MCF 10A (cell line): ENCODE results near the gene HSF4. TPM values are rescaled to one million over a fixed set of nuclear protein-coding genes. Genes with fewer than 3 reads are reported as not detected.

Source experiments
- BruUV-seq: library from RNA; stranded (reverse); fragments of 400-500 nt; replicated peaks from 2 replicates; lab custom pipeline; 2021; lab: Mats Ljungman, UMichigan
- CTCF ChIA-PET: fragments of 300-600 bp; sonication (Branson Sonifier 250); formaldehyde crosslinking; extraction: SDS; loops from one replicate; lab custom pipeline; 2021; ENCODE audit warnings: antibody characterized with exemption, inconsistent platforms; lab: Yijun Ruan, JAX
- POLR2A ChIA-PET: fragments of 300-600, 350-650 bp; sonication (Branson Sonifier 250); formaldehyde crosslinking; extraction: SDS; loops from one replicate; lab custom pipeline; 2020; ENCODE audit warnings: antibody characterized with exemption, inconsistent platforms; lab: Yijun Ruan, JAX
- DNase-seq: peaks from one replicate; pipeline ENCODE4 v3.0.0-alpha.2; 2018; ENCODE audit not compliant: unreplicated experiment
- H3K27ac Mint-ChIP-seq: one replicate; pipeline ENCODE4 v1.8.0; 2022; ENCODE audit warnings: mild to moderate bottlenecking, low read depth, mixed read lengths; ENCODE audit not compliant: unreplicated experiment
- H3K27me3 Mint-ChIP-seq: one replicate; pipeline ENCODE4 v1.8.0; 2022; ENCODE audit warnings: mixed read lengths; ENCODE audit not compliant: insufficient read depth, unreplicated experiment
- H3K36me3 Mint-ChIP-seq: one replicate; pipeline ENCODE4 v1.8.0; 2022; ENCODE audit warnings: mild to moderate bottlenecking, moderate library complexity, mixed read lengths; ENCODE audit not compliant: insufficient read depth, unreplicated experiment
- H3K4me1 Mint-ChIP-seq: one replicate; pipeline ENCODE4 v1.8.0; 2022; ENCODE audit warnings: mixed read lengths; ENCODE audit not compliant: insufficient read depth, unreplicated experiment
- H3K4me3 Mint-ChIP-seq: one replicate; pipeline ENCODE4 v1.8.0; 2022; ENCODE audit warnings: mild to moderate bottlenecking, moderate library complexity, mixed read lengths; ENCODE audit not compliant: unreplicated experiment
- H3K9me3 Mint-ChIP-seq: one replicate; pipeline ENCODE4 v1.8.0; 2022; ENCODE audit warnings: mixed read lengths; ENCODE audit not compliant: unreplicated experiment
- intact Hi-C: fragments of 100-400 bp; cut with micrococcal nuclease; formaldehyde crosslinking; loops from 2 replicates; pipeline ENCODE4 v1.14.1; 2022
- total RNA-seq: library from RNA; stranded (reverse); gene quantifications from 2 replicates; pipeline ENCODE4 v1.2.3, GENCODE V29; 2022
- TF ChIP-seq, protein P1 (sequence below): fragments of 200-600 bp; IDR thresholded peaks from one replicate; pipeline ENCODE4 v1.8.0; 2022; ENCODE audit warnings: antibody characterized with exemption, mild to moderate bottlenecking; ENCODE audit not compliant: unreplicated experiment

The HSF4 gene
- total RNA-seq, 1 experiment from 2014 or later = 34.3 TPM

DNA sequence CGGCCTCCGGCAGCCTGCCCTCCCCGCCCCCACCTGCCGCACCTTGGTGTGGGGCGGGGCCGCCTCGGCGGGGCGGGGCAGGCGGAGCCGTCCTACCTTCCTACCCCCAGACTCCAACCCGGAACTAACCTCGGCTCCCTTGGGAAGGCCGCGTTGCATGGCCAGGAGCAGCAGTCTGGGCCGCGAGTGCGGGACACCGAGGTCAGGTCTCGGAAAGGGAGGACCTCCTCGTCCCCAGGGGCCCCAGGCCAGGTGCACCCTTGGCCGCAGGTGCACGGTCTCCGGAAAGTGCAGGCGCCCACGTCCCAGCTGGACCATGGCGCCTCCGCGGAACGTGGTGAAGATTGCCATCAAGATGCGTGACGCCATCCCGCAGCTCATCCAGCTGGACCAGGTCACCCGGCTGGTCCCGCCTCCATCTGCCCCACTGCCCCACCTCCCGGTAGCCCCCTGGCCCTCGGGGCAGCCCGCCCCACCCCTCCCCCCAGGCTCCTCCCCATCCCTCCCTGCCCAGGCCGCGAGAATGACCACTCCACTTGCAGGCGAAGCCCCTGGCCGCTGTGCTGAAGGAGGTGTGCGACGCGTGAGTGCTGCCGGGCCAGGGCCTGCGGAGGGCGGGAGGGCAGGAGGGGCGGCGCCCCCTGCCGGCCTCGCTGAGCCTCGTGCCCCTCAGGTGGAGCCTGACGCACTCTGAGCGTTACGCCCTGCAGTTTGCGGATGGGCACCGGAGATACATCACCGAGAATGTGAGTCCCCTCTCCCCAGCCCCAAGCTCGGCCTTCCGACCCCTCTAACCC is 34.7 kb downstream of the HSF4 start, which contains the start of gene ELMO3:
TSS of gene ELMO3 (plus strand) at position 121 of the 797 bp plus-strand sequence. CDS start at position 317, 196 bp downstream.
- peak; percentile 71 for DNase-seq
- BruUV-seq = no TSS peak
- Mint-ChIP-seq H3K9me3 (no peaks in the 10 kb centered on the region), H3K4me1 (peaks cover 34% of the 10 kb centered on the region), H3K4me3 (peak within 1 kb of the TSS; percentile 89), H3K36me3 (peaks cover 54% of the 10 kb centered on the region), H3K27ac (peak within 1 kb of the TSS; percentile 84), H3K27me3 (no peaks in the 10 kb centered on the region)
- ChIA-PET POLR2A (interaction anchor here (1.1 to 3.8 kb wide), 10 partner anchors 8 to 47 kb away, joined by 5 to 28 read pairs (median 8); partner anchors contain the start of genes EXOC3L1, FHOD1, NOL3 and TMEM208), CTCF (interaction anchor here (0.5 to 3.6 kb wide), 31 partner anchors 9 to 682 kb away, joined by 3 to 29 read pairs (median 4); partner anchors contain the start of genes CES4A, EXOC3L1, MATCAP1 and TMEM208)
- TF ChIP-seq, protein P1, sequence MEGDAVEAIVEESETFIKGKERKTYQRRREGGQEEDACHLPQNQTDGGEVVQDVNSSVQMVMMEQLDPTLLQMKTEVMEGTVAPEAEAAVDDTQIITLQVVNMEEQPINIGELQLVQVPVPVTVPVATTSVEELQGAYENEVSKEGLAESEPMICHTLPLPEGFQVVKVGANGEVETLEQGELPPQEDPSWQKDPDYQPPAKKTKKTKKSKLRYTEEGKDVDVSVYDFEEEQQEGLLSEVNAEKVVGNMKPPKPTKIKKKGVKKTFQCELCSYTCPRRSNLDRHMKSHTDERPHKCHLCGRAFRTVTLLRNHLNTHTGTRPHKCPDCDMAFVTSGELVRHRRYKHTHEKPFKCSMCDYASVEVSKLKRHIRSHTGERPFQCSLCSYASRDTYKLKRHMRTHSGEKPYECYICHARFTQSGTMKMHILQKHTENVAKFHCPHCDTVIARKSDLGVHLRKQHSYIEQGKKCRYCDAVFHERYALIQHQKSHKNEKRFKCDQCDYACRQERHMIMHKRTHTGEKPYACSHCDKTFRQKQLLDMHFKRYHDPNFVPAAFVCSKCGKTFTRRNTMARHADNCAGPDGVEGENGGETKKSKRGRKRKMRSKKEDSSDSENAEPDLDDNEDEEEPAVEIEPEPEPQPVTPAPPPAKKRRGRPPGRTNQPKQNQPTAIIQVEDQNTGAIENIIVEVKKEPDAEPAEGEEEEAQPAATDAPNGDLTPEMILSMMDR = peak; percentile 47
- intact Hi-C loops = loop anchor here (2.0 kb wide), 2 partner anchors 28 to 48 kb away; partner anchors contain the start of genes FHOD1 and TMEM208

DNA sequence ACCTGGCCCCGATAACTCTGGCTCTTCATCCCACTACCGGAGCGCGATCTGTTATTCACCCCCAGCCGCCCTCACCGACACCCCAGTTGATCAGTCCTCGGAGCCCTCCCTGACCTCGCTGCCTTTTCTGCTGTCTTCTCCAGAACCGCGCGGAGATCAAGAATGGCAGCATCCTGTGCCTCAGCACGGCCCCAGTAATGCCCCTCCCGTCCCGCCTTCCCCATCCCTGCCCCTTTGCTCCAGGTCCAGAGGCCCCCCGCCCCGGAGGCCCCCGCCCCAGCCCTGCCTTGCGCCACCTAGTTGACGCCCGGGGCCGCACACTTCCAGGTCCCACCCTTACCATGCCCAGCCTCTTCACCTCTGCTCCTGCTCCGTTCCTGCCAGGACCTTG is 35.3 kb downstream of the HSF4 start:
- Mint-ChIP-seq H3K36me3 (peaks cover 54% of the 10 kb centered on the region), H3K27me3 (no peaks in the 10 kb centered on the region), H3K4me3 (peak overlapping the region; percentile 89), H3K27ac (peak overlapping the region; percentile 84), H3K9me3 (no peaks in the 10 kb centered on the region), H3K4me1 (peaks cover 34% of the 10 kb centered on the region)
- POLR2A ChIA-PET = interaction anchor here (2.3 to 3.8 kb wide), 3 partner anchors 7 to 47 kb away, joined by 9 to 28 read pairs (median 25); partner anchors contain the start of gene FHOD1
- BruUV-seq = no TSS peak
- TF ChIP-seq, protein P1 = no peak
- CTCF ChIA-PET = interaction anchor here (0.6 to 3.6 kb wide), 12 partner anchors 8 to 683 kb away, joined by 3 to 29 read pairs (median 3); partner anchors contain the start of gene TMEM208
- intact Hi-C loops = loop anchor here (2.0 kb wide), 2 partner anchors 27 to 47 kb away; partner anchors contain the start of genes FHOD1 and TMEM208
- DNase-seq = no peak

DNA sequence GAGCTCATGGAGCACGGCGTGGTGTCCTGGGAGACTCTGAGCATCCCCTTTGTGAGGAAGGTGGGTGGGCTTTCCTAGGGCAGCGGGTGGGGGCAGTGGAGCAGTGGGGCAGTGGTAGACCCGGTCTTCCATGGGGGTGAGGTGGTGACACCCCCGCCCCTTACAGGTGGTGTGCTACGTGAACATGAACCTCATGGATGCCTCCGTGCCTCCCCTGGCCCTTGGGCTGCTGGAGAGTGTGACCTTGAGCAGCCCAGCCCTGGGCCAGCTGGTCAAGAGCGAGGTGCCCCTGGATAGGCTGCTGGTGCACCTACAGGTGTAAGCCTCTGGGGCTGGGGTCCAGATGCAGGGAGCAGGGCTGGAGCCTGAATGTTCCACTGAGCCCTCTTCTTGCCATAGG is 35.9 kb downstream of the HSF4 start:
- H3K4me1 Mint-ChIP-seq = peaks cover 34% of the 10 kb centered on the region
- H3K27me3 Mint-ChIP-seq = no peaks in the 10 kb centered on the region
- POLR2A ChIA-PET = interaction anchor here (3.8 kb wide), 1 partner anchor 46 kb away, joined by 28 read pairs; the partner anchor contains the start of gene FHOD1
- H3K36me3 Mint-ChIP-seq = peaks cover 49% of the 10 kb centered on the region
- no peak overlapping the region for H3K27ac Mint-ChIP-seq
- H3K9me3 Mint-ChIP-seq = no peaks in the 10 kb centered on the region
- TF ChIP-seq, protein P1 = no peak
- CTCF ChIA-PET = interaction anchor here (0.6 to 1.0 kb wide), 5 partner anchors 9 to 41 kb away, joined by 3 to 4 read pairs (median 3); partner anchors contain the start of gene HSF4
- intact Hi-C loops = no loop called here
- BruUV-seq = no TSS peak
- H3K4me3 Mint-ChIP-seq = peak overlapping the region; percentile 89
- no peak for DNase-seq
